Nucleus accumbens (tissue), 56 donors: Measurements from ENCODE around the gene TIGD2.

Source experiments
- DNase-seq, 56 donors: peaks; one replicate each; lab custom pipeline; 2025; lab: John Stamatoyannopoulos, UW

The TIGD2 gene

DNA sequence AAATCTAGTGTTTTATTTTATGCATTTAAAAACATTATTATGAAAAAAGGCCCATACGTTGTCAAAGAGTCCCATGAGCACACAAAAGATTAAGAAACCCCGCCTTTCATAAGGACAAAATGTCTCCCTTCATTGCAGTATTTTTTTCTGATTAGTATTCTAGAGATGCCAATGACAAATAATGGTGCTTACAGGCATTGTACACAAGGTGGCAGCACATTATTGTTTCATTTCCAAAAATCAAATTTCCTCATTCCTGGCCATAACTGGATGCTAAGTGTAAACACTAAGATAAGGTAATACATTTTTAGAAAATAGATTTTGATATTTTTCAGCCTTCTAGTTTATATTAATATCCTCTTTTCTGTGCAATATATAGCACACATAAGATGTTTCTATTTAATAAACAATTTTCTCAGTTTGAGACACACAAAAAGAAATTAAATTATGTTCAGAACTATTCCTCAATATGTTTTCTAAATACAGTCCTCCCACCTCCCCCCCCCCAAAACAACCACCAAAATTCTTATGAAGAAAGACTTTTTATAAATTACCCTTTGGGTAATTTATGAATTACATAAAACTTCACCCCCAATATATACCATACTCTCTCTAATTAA lies 47.7 kb downstream of the TIGD2 start:
- peak in 3 of 56 donors; percentile 2 to 17 (median 4) for DNase-seq

DNA sequence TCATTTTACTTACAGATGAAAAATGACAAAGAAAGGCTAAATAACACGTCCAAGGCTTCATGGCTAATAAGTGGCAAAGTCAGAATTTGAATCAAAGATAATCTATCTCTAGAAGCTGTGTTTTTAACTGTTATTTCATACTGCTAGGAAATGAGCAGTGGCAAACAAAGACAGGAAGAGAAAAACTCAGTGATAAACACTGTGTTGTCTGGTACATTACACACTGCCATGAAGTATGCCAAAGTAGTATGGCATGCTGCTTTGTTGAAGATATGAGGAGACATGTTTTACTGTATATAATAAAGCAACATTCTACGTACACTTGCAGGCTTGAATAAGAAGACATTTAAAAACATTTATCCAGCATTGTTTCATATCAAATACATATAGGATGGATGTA lies 49.5 kb downstream of the TIGD2 start:
- DNase-seq, result no peak

DNA sequence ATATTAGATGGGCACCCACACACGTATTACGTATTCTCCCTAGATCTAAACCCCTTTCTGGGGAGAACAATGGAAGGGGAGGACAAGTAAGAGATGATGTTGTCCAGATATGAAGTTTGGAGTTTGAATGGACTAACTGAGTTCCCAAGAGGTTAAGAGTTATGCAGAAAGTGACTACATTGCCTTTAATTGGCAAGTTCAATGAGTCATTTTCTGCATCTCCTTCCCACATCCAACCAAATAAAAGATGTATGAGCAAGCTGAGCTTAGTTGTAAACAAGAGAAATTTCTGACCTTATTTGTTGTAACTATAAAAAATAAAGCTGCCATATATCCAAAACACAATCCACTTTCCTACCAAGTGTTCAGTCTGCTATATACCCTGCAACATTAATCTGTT lies 50.5 kb downstream of the TIGD2 start:
- no peak for DNase-seq

DNA sequence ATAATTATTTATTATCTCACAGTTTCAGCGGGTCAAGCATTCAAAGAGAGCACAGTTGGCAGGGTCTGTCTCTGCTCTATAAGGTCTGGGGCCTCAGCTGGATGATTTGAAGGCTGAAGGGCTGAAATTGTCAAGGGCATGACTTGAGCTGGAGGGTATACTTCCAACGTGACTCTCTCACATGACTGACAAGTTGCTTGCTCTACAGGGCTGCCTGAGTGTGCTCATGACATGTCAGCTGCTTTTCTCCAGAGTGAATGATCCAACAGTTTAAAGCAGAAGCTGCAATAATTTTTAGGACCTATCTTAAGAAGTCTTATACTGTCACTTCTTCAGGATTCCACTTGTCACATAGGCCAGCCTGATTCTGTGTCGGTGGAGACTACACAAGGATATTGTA lies 51.2 kb downstream of the TIGD2 start:
- no peak for DNase-seq

DNA sequence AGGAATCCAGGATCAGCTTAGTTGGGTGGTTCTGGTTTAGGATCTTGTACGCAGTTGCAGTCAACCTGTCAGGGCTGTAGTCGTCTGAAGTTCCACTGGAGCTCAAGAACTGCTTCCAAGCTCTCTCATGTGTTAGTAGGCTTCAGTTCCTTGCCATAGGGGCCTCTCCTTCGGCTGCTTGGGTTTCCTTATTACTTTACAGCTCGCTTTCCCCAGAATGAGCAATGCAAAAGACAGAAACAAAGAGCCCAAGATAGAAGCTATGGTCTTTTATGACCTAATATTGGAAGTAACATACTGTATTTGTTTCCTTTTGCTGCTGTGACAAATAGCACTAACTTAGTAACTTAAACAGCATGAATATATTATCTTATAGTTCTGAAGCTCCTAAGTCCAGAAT lies 51.7 kb downstream of the TIGD2 start:
- DNase-seq, result no peak

DNA sequence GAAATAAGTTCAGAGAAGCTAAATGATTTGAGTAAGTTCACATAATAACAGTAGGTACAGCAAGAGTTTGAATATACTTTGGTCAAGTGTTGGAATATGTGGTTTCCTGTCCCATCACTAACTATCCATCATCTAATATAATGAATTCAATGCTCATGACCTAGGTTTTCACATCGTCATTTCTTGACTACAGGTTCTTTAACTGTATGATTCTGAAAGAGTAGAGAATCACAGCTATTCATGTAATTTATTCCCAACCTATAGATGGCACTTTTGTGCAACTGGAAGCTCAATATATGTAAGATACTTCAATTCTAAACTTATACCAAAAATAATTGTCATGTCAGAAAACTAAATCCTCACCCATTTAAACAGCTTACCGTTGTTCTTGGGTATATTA lies 53.1 kb downstream of the TIGD2 start:
- DNase-seq, result no peak
